ENCODE data around the gene TIMM17A.

DNA sequence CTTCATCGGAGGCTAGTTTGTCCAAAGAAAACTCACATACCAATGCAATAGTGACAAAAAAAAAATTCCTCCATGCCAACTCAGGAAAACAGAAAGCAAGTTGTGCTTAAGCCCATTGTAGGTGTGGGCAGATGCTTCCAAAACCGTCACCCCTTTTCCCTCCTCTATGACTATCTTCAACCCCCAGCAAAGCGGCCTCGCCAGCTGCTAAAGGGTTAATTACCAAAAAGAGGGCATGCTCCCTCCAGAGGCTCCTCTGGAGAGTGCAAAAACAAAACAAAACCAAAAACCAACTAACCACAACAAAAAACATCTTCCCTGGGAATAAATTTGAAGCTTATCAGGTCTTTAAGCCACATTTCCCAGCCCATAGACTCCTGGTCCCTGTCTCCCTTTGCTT lies 10.1 kb upstream of the TIMM17A start:
- TF ChIP-seq, protein P1, sequence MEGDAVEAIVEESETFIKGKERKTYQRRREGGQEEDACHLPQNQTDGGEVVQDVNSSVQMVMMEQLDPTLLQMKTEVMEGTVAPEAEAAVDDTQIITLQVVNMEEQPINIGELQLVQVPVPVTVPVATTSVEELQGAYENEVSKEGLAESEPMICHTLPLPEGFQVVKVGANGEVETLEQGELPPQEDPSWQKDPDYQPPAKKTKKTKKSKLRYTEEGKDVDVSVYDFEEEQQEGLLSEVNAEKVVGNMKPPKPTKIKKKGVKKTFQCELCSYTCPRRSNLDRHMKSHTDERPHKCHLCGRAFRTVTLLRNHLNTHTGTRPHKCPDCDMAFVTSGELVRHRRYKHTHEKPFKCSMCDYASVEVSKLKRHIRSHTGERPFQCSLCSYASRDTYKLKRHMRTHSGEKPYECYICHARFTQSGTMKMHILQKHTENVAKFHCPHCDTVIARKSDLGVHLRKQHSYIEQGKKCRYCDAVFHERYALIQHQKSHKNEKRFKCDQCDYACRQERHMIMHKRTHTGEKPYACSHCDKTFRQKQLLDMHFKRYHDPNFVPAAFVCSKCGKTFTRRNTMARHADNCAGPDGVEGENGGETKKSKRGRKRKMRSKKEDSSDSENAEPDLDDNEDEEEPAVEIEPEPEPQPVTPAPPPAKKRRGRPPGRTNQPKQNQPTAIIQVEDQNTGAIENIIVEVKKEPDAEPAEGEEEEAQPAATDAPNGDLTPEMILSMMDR (conservative IDR thresholded peaks at IDR 0.05; ENCODE audit: low read depth, low read length) = peak; percentile 53
- TF ChIP-seq POLR2A (IDR thresholded peaks at IDR 0.05; ENCODE audit: low read depth, low read length) (no peak), RAD21 (IDR thresholded peaks at IDR 0.05; ENCODE audit: low read length) (peak; percentile 43)
- TF ChIP-seq, protein P2, sequence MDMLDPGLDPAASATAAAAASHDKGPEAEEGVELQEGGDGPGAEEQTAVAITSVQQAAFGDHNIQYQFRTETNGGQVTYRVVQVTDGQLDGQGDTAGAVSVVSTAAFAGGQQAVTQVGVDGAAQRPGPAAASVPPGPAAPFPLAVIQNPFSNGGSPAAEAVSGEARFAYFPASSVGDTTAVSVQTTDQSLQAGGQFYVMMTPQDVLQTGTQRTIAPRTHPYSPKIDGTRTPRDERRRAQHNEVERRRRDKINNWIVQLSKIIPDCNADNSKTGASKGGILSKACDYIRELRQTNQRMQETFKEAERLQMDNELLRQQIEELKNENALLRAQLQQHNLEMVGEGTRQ (IDR thresholded peaks at IDR 0.05; ENCODE audit: low read depth, low read length) = no peak

Data from IMR-90 (cell line).